GM23338 (cell line): ENCODE measurements around the gene CHP1. TPM values are rescaled to one million over a fixed set of nuclear protein-coding genes. Genes with fewer than 3 reads are reported as not detected.

Experiments used
- ATAC-seq: fragments of 200-7000 bp; cut with Tn5 transposase; 3 replicates; pipeline ENCODE4 v1.9.1; 2020
- DNase-seq: peaks from one replicate; pipeline ENCODE4 v3.0.0-alpha.2; 2015; ENCODE audit warnings: low spot score
- H2AFZ ChIP-seq: fragments of 200-600 bp; sonication (generic); 2 replicates; pipeline ENCODE4 v1.8.0; 2016; ENCODE audit warnings: antibody characterized with exemption, mild to moderate bottlenecking, moderate library complexity
- H3F3A ChIP-seq: fragments of 200-600 bp; sonication (generic); replicated peaks from 2 replicates; pipeline ENCODE4 v1.8.0; 2017; ENCODE audit warnings: antibody characterized with exemption, mixed run types, low read depth
- H3K27ac ChIP-seq: fragments of 200-600 bp; sonication (generic); 2 replicates; pipeline ENCODE4 v1.6.1; 2016; ENCODE audit warnings: low read depth
- H3K27me3 ChIP-seq: fragments of 200-600 bp; sonication (generic); 2 replicates; pipeline ENCODE4 v1.8.0; 2016; ENCODE audit warnings: mild to moderate bottlenecking, mixed run types, moderate library complexity; ENCODE audit not compliant: insufficient read depth
- H3K36me3 ChIP-seq: fragments of 200-600 bp; sonication (generic); 2 replicates; pipeline ENCODE4 v1.8.0; 2016; ENCODE audit warnings: mild to moderate bottlenecking; ENCODE audit not compliant: insufficient read depth
- H3K4me1 ChIP-seq: fragments of 200-600 bp; sonication (generic); 2 replicates; pipeline ENCODE4 v1.8.0; 2016; ENCODE audit warnings: mild to moderate bottlenecking, moderate library complexity; ENCODE audit not compliant: insufficient read depth
- H3K4me2 ChIP-seq: fragments of 200-600 bp; sonication (generic); 2 replicates; pipeline ENCODE4 v1.7.1; 2017; ENCODE audit warnings: mixed run types
- H3K4me3 ChIP-seq: fragments of 200-600 bp; sonication (generic); 2 replicates; pipeline ENCODE4 v1.6.1; 2016; ENCODE audit warnings: mixed run types
- H3K79me2 ChIP-seq: fragments of 200-600 bp; sonication (generic); replicated peaks from 2 replicates; pipeline ENCODE4 v1.8.0; 2017; ENCODE audit warnings: mild to moderate bottlenecking; ENCODE audit not compliant: insufficient read depth
- H3K9me2 ChIP-seq: fragments of 200-600 bp; sonication (generic); 2 replicates; pipeline ENCODE4 v1.8.0; 2017; ENCODE audit not compliant: insufficient read depth
- H4K20me1 ChIP-seq: fragments of 200-600 bp; sonication (generic); replicated peaks from 2 replicates; pipeline ENCODE4 v1.8.0; 2017; ENCODE audit warnings: mild to moderate bottlenecking; ENCODE audit not compliant: insufficient read depth
- H3K27ac Mint-ChIP-seq: 2 replicates; pipeline ENCODE4 v1.8.0; 2020; ENCODE audit warnings: inconsistent platforms, mild to moderate bottlenecking, moderate library complexity, mixed read lengths
- H3K27me3 Mint-ChIP-seq: 3 replicates; pipeline ENCODE4 v1.8.0; 2022; ENCODE audit warnings: low read depth, mild to moderate bottlenecking, moderate library complexity, mixed read lengths, inconsistent platforms; ENCODE audit not compliant: insufficient read depth, poor library complexity
- H3K36me3 Mint-ChIP-seq: 3 replicates; pipeline ENCODE4 v1.8.0; 2021; ENCODE audit warnings: low read depth, mild to moderate bottlenecking, inconsistent platforms, moderate library complexity, mixed read lengths
- H3K4me1 Mint-ChIP-seq: 3 replicates; pipeline ENCODE4 v1.8.0; 2020; ENCODE audit warnings: mild to moderate bottlenecking, inconsistent platforms, mixed read lengths
- H3K4me3 Mint-ChIP-seq: 3 replicates; pipeline ENCODE4 v1.8.0; 2021; ENCODE audit warnings: moderate library complexity, mild to moderate bottlenecking, inconsistent platforms, mixed read lengths
- H3K9me3 Mint-ChIP-seq: 3 replicates; pipeline ENCODE4 v1.8.0; 2020; ENCODE audit warnings: moderate library complexity, mild to moderate bottlenecking, inconsistent platforms, mixed read lengths
- CREB1 ChIP-seq: fragments of 250-450 bp; sonication (Bioruptor Pico); IDR thresholded peaks from 2 replicates; pipeline ENCODE4 v1.5.0; 2020; ENCODE audit warnings: low read depth, mild to moderate bottlenecking, moderate library complexity
- EZH2 ChIP-seq: fragments of 200-600 bp; sonication (generic); IDR thresholded peaks from one replicate; pipeline ENCODE4 v1.8.0; 2017; ENCODE audit warnings: antibody characterized with exemption, mild to moderate bottlenecking, low read depth; ENCODE audit not compliant: unreplicated experiment
- JUNB ChIP-seq: IDR thresholded peaks from one replicate; pipeline ENCODE4 v1.6.1; 2016; ENCODE audit warnings: antibody characterized with exemption; ENCODE audit not compliant: unreplicated experiment
- NANOG ChIP-seq: IDR thresholded peaks from 2 replicates; pipeline ENCODE4 v1.6.1; 2016; ENCODE audit warnings: antibody characterized with exemption, borderline replicate concordance
- POLR2AphosphoS5 ChIP-seq: IDR thresholded peaks from 2 replicates; pipeline ENCODE4 v1.6.1; 2016; ENCODE audit warnings: antibody characterized with exemption, low read depth
- STAT1 ChIP-seq: IDR thresholded peaks from one replicate; pipeline ENCODE4 v1.6.1; 2016; ENCODE audit warnings: antibody characterized with exemption; ENCODE audit not compliant: unreplicated experiment
- ZNF114 ChIP-seq: fragments of 250-450 bp; sonication (Bioruptor Pico); IDR thresholded peaks from 2 replicates; pipeline ENCODE4 v1.5.0; 2020; ENCODE audit warnings: mild to moderate bottlenecking, moderate library complexity
- ZNF331 ChIP-seq: fragments of 250-450 bp; sonication (Bioruptor Pico); IDR thresholded peaks from 2 replicates; pipeline ENCODE4 v1.5.0; 2020; ENCODE audit warnings: low read depth, mild to moderate bottlenecking, moderate library complexity
- polyA plus RNA-seq: library from polyadenylated mRNA; unstranded; fragments of >200 nt; fragmentation: Nextera tagmentation; extraction: Ambion mirVana; gene quantifications from 2 replicates; pipeline ENCODE4 v1.2.1, GENCODE V29; 2016
- total RNA-seq: library from RNA; depleted of rRNA; stranded (reverse); fragments of >200 nt; shearing (Covaris generic); gene quantifications from 2 replicates; pipeline ENCODE4 v1.2.3, GENCODE V29; 2014
- TF ChIP-seq, protein P1 (sequence below), 2 experiments: fragments of 200-600 bp in 1 of 2; sonication (generic) in 1 of 2; conservative IDR thresholded peaks; 2 replicates each; pipeline versions ENCODE4 v1.5.1 to v1.6.1; 2016 to 2017; ENCODE audit warnings: antibody characterized with exemption in 2 of 2, low read depth in 2 of 2, mild to moderate bottlenecking in 2 of 2, moderate library complexity in 1 of 2
- TF ChIP-seq, protein P2 (sequence below): fragments of 250-450 bp; sonication (Bioruptor Pico); IDR thresholded peaks from 2 replicates; pipeline ENCODE4 v1.5.0; 2020; ENCODE audit warnings: mild to moderate bottlenecking, moderate library complexity
- TF ChIP-seq, protein P3 (sequence below): IDR thresholded peaks from one replicate; pipeline ENCODE4 v1.6.1; 2018; ENCODE audit warnings: antibody characterized with exemption; ENCODE audit not compliant: unreplicated experiment
- TF ChIP-seq, protein P4 (sequence below): IDR thresholded peaks from 2 replicates; pipeline ENCODE4 v1.6.1; 2016; ENCODE audit warnings: antibody characterized with exemption

CHP1 gene
- total and polyA plus RNA-seq, 2 experiments from 2014 or later = 62.3 to 109 TPM

DNA sequence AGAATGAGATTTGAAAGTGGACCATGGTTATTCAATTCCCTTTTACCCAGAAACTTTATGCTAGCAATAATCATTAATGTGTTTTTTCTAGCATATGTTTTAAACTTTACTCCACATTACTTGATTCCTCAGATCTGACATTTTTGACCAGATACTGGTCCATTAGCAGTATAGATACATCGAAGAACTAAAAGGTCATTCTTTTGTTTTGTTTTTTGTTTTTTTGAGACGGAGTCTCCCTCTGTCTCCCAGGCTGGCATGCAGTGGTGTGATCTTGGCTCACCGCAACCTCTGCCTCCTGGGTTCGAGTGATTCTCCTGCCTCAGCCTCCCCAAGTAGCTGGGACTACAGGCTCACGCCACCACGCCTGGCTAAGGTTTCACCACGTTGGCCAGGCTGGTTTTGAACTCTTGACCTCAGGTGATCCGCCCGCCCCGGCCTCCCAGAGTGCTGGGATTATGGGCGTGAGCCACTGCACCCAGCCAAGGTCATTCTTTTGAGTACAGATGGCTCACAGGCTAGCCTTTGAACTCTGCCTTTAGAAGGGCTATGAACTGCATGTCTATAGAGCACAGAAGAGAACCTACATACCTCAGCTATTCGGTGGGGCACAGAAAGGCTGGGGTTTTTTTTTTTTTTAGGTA is 28.6 kb downstream of the CHP1 start:
- Histone ChIP-seq H3K4me1 (no peaks in the 10 kb centered on the region; the same call in 1 of the 2 replicates), H3K27ac (no peak overlapping the region; the same call in 1 of the 2 replicates), H2AFZ (no peak overlapping the region), H3K79me2 (no peaks in the 10 kb centered on the region), H3F3A (no peaks in the 10 kb centered on the region; the same call in 1 of the 2 replicates), H3K4me2 (no peak overlapping the region), H3K27me3 (no peaks in the 10 kb centered on the region), H3K36me3 (peaks cover 5% of the 10 kb centered on the region; the same call in 1 of the 2 replicates), H3K4me3 (no peak overlapping the region), H3K9me2 (no peaks in the 10 kb centered on the region), H4K20me1 (no peaks in the 10 kb centered on the region; the same call in 1 of the 2 replicates)
- Mint-ChIP-seq H3K27me3 (peaks cover 7% of the 10 kb centered on the region), H3K4me1 (peaks cover 16% of the 10 kb centered on the region; the same call in 2 of the 3 replicates), H3K36me3 (peaks cover 19% of the 10 kb centered on the region; the same call in 2 of the 3 replicates), H3K9me3 (no peaks in the 10 kb centered on the region), H3K4me3 (no peak overlapping the region), H3K27ac (no peak overlapping the region)
- DNase-seq = no peak
- TF ChIP-seq, protein P1, sequence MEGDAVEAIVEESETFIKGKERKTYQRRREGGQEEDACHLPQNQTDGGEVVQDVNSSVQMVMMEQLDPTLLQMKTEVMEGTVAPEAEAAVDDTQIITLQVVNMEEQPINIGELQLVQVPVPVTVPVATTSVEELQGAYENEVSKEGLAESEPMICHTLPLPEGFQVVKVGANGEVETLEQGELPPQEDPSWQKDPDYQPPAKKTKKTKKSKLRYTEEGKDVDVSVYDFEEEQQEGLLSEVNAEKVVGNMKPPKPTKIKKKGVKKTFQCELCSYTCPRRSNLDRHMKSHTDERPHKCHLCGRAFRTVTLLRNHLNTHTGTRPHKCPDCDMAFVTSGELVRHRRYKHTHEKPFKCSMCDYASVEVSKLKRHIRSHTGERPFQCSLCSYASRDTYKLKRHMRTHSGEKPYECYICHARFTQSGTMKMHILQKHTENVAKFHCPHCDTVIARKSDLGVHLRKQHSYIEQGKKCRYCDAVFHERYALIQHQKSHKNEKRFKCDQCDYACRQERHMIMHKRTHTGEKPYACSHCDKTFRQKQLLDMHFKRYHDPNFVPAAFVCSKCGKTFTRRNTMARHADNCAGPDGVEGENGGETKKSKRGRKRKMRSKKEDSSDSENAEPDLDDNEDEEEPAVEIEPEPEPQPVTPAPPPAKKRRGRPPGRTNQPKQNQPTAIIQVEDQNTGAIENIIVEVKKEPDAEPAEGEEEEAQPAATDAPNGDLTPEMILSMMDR (conservative IDR thresholded peaks at IDR 0.05; ENCODE audit: low read depth in 2 of 2) = no peak
- TF ChIP-seq EZH2 = no peak
- no peak for TF ChIP-seq JUNB
- TF ChIP-seq, protein P2, sequence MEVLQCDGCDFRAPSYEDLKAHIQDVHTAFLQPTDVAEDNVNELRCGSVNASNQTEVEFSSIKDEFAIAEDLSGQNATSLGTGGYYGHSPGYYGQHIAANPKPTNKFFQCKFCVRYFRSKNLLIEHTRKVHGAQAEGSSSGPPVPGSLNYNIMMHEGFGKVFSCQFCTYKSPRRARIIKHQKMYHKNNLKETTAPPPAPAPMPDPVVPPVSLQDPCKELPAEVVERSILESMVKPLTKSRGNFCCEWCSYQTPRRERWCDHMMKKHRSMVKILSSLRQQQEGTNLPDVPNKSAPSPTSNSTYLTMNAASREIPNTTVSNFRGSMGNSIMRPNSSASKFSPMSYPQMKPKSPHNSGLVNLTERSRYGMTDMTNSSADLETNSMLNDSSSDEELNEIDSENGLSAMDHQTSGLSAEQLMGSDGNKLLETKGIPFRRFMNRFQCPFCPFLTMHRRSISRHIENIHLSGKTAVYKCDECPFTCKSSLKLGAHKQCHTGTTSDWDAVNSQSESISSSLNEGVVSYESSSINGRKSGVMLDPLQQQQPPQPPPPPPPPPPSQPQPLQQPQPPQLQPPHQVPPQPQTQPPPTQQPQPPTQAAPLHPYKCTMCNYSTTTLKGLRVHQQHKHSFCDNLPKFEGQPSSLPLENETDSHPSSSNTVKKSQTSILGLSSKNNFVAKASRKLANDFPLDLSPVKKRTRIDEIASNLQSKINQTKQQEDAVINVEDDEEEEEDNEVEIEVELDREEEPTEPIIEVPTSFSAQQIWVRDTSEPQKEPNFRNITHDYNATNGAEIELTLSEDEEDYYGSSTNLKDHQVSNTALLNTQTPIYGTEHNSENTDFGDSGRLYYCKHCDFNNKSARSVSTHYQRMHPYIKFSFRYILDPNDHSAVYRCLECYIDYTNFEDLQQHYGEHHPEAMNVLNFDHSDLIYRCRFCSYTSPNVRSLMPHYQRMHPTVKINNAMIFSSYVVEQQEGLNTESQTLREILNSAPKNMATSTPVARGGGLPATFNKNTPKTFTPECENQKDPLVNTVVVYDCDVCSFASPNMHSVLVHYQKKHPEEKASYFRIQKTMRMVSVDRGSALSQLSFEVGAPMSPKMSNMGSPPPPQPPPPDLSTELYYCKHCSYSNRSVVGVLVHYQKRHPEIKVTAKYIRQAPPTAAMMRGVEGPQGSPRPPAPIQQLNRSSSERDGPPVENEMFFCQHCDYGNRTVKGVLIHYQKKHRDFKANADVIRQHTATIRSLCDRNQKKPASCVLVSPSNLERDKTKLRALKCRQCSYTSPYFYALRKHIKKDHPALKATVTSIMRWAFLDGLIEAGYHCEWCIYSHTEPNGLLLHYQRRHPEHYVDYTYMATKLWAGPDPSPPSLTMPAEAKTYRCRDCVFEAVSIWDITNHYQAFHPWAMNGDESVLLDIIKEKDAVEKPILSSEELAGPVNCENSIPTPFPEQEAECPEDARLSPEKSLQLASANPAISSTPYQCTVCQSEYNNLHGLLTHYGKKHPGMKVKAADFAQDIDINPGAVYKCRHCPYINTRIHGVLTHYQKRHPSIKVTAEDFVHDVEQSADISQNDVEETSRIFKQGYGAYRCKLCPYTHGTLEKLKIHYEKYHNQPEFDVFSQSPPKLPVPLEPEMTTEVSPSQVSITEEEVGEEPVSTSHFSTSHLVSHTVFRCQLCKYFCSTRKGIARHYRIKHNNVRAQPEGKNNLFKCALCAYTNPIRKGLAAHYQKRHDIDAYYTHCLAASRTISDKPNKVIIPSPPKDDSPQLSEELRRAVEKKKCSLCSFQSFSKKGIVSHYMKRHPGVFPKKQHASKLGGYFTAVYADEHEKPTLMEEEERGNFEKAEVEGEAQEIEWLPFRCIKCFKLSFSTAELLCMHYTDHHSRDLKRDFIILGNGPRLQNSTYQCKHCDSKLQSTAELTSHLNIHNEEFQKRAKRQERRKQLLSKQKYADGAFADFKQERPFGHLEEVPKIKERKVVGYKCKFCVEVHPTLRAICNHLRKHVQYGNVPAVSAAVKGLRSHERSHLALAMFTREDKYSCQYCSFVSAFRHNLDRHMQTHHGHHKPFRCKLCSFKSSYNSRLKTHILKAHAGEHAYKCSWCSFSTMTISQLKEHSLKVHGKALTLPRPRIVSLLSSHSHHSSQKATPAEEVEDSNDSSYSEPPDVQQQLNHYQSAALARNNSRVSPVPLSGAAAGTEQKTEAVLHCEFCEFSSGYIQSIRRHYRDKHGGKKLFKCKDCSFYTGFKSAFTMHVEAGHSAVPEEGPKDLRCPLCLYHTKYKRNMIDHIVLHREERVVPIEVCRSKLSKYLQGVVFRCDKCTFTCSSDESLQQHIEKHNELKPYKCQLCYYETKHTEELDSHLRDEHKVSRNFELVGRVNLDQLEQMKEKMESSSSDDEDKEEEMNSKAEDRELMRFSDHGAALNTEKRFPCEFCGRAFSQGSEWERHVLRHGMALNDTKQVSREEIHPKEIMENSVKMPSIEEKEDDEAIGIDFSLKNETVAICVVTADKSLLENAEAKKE = no peak
- TF ChIP-seq STAT1 = no peak
- no peak for TF ChIP-seq ZNF114 (CRISPR knock-in tag)
- TF ChIP-seq POLR2AphosphoS5 = no peak
- TF ChIP-seq ZNF331 (CRISPR knock-in tag) = no peak
- TF ChIP-seq, protein P3, sequence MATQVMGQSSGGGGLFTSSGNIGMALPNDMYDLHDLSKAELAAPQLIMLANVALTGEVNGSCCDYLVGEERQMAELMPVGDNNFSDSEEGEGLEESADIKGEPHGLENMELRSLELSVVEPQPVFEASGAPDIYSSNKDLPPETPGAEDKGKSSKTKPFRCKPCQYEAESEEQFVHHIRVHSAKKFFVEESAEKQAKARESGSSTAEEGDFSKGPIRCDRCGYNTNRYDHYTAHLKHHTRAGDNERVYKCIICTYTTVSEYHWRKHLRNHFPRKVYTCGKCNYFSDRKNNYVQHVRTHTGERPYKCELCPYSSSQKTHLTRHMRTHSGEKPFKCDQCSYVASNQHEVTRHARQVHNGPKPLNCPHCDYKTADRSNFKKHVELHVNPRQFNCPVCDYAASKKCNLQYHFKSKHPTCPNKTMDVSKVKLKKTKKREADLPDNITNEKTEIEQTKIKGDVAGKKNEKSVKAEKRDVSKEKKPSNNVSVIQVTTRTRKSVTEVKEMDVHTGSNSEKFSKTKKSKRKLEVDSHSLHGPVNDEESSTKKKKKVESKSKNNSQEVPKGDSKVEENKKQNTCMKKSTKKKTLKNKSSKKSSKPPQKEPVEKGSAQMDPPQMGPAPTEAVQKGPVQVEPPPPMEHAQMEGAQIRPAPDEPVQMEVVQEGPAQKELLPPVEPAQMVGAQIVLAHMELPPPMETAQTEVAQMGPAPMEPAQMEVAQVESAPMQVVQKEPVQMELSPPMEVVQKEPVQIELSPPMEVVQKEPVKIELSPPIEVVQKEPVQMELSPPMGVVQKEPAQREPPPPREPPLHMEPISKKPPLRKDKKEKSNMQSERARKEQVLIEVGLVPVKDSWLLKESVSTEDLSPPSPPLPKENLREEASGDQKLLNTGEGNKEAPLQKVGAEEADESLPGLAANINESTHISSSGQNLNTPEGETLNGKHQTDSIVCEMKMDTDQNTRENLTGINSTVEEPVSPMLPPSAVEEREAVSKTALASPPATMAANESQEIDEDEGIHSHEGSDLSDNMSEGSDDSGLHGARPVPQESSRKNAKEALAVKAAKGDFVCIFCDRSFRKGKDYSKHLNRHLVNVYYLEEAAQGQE = no peak
- no peak for TF ChIP-seq NANOG
- TF ChIP-seq CREB1 (CRISPR knock-in tag) = no peak
- TF ChIP-seq, protein P4, sequence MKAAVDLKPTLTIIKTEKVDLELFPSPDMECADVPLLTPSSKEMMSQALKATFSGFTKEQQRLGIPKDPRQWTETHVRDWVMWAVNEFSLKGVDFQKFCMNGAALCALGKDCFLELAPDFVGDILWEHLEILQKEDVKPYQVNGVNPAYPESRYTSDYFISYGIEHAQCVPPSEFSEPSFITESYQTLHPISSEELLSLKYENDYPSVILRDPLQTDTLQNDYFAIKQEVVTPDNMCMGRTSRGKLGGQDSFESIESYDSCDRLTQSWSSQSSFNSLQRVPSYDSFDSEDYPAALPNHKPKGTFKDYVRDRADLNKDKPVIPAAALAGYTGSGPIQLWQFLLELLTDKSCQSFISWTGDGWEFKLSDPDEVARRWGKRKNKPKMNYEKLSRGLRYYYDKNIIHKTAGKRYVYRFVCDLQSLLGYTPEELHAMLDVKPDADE = no peak
- ATAC-seq = no peak
